GM18873 (cell line): ENCODE results near the gene EI24.
A peak's percentile ranks its signal among the peaks of the same experiment; 100 is the strongest.
"Not testable (repeated sequence)": the region's sequence is repeated elsewhere in the genome, so short reads cannot be mapped to it uniquely, and the experiment has no call there.

Experiments used
- ATAC-seq: cut with Tn5 transposase; IDR thresholded peaks from one replicate; pipeline ENCODE4 v1.9.1; 2021; ENCODE audit warnings: mild to moderate bottlenecking, moderate library complexity, moderate number of reproducible peaks; ENCODE audit not compliant: unreplicated experiment, low FRiP score

Gene EI24

DNA sequence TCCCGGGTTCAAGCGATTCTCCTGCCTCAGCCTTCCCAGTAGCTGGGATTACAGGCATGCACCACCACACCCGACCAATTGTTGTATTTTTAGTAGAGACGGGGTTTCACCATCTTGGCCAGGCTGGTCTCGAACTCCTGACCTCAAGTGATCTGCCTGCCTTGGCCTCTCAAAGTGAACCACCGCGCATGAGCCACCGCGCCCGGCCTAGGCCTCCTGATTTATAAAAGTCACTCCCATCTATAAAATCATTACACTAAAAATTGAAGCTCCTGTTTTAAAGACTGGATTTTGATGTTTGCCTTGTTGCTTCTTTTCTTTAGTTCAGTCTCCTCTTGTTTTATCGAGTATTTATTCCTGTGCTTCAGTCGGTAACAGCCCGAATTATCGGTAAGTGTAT lies 7.9 kb downstream of the EI24 start:
- not testable (repeated sequence) for ATAC-seq

DNA sequence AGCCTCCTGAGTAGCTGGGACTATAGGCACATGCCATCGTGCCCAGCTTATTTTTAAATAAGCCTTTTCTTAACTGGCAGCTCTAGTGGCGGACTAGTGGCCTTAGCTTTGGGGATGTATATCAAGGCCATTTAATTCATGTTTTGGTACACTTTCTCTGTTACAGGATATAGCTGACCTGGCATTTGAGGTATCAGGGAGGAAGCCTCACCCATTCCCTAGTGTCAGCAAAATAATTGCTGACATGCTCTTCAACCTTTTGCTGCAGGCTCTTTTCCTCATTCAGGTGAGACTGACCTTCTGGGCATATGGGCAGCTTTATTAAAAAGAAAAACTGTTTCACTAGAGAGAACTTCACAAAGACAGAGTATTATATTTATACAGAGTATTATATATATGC lies 9.5 kb downstream of the EI24 start:
- ATAC-seq = no peak

DNA sequence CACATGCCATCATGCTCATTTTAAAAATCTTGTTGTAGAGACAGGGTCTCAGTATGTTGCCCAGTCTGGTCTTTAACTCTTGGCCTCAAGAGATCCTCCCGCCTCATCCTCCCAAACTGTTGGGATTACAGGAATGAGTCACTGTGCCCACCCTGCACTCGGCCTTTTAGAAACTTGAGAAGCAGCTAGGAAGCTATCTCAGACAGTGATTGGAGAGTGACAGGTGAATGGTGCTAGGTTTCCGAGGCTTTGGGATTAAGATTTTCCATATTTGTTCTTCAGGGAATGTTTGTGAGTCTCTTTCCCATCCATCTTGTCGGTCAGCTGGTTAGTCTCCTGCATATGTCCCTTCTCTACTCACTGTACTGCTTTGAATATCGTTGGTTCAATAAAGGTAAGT lies 10.5 kb downstream of the EI24 start:
- no peak for ATAC-seq

GRCh38 chr11:125583496-125583895 lies 14.2 kb downstream of the EI24 start:
- ATAC-seq = no peak

- ATAC-seq = no peak
Measured at GRCh38 chr11:125585487-125585886, 16.2 kb downstream of the EI24 start.

DNA sequence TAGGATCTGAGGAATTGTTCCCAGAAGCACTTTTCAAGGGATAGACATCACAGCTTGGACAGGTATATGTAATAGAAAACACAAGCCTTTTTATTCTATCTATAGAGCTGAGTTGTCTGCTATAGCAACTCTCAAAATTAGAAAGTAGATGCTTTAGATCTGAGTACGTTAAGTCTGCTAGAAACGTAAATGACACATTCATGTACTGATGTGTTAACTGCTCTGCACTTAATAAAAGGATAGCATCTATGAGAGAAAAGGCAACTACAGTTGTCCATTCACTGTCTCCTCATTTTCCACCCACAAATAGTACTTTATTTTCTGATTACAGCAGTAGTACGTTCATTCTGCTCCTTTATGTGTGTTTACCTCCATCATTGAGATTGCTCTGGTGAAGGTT lies 17.3 kb downstream of the EI24 start:
- ATAC-seq = no peak

DNA sequence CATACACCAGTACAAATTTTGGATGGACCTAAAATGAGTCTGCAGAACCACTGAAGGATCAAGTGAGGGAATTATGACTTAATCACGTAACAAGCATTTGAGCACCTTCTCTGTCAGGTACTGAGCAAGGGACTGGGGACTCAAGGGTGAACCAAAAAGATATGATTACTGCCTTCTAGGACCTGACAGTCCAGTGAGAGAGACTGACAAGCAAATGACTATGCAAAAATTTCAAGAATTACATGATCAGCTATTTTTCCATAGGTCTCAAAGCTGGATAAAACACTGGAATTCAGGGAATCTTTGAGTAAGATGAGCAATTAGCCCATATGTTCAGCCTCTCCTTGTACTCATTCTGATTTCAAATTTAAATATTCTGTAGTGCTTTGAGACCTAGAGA lies 18.2 kb downstream of the EI24 start:
- ATAC-seq = no peak

DNA sequence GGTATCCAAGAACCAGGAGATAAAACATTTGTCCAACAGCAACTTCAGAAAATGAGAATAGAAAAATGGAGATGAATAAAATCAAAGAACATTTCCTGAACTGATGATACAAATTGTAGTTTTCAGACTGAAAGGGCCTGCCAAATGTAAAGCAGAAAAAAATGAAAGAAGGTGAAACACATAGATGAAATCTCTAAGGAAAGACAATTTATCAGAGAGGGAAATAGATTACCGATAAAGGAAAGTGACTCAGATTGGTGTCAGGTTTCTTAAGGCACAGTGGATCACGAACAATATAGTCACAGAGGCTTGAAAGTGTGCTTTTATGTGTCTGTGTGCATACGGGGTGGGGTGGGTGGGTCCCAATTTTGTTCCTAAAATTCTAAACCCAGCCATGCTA lies 19.2 kb downstream of the EI24 start:
- ATAC-seq = no peak

DNA sequence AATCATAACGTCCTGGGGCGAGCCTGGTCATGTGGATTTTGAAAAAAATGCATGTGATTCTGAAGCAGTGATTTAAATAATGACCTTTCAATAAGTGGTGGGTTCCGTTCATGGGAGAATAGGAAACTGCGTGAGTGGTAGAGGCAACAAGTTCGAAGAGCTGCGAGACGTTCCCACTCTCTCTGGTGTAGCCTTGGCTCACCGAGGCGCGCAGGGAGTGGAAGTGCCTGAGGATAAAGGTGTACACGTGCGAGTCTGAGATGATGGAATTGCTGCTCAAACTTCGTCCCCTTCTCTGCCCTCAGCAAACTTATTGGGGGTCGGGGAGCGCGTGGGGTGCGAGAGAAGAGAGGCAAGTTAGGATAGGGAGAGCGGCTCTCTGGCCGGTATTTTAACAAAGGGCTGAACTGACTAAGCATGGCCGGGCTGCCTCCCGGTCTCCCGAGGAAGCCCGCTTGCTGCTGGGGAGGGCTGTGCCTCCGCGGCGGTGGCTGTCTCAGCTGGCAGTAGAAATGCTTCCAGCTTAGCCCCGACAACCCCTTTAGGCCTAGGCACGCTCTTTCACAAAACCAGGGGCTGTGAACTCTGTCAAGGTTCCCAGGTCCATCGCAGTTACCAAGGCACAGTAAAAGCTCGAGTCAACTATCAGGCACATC lies 22.5 kb downstream of the EI24 start:
- peak; percentile 6 for ATAC-seq

GRCh38 chr11:125592305-125593113 lies 23.2 kb downstream of the EI24 start, which contains the start of gene STT3A:
STT3A (plus strand) TSS chr11:125592852; CDS start chr11:125595916, 3,064 bp downstream.
- ATAC-seq = peak; percentile 99

- ATAC-seq = no peak
Measured at GRCh38 chr11:125593114-125593820, 24.0 kb downstream of the EI24 start.

DNA sequence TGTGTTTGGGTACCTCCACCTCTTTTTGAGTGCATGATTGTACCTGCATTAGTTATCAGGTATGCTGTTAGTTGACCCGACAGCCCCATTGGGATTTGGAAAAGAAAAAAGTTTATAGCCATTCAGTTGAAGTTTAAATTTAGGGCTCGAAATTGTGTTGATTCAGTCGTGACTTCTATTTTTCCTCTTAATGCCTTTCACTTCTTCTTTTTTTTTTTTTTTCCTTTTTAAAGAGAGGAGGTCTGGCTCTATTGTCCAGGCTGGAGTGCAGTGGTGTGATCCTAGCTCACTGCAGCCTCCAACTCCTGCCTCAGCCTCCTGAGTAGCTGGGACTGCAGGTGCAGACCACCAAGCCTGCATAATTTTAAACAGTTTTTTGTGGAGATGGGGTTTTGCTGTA lies 25.7 kb downstream of the EI24 start:
- ATAC-seq = no peak

DNA sequence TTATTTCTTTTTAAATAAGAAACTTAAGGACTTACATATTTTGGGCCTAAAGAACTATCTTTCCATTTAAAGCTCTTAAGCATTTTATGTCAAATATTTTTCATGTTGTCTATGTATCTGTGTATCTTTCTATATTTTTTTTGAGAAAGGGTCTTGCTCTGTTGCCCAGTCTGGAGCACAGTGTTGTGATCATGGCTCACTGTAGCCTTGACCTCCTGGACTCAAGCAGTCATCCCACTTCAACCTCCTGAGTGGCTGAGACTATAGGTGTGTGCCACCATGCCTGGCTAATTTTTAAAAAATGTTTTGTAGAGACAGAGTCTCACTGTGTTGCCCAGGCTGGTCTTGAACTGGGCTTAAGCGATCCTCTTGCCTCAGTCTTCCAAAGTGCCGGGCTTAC lies 31.4 kb downstream of the EI24 start:
- ATAC-seq = no peak

DNA sequence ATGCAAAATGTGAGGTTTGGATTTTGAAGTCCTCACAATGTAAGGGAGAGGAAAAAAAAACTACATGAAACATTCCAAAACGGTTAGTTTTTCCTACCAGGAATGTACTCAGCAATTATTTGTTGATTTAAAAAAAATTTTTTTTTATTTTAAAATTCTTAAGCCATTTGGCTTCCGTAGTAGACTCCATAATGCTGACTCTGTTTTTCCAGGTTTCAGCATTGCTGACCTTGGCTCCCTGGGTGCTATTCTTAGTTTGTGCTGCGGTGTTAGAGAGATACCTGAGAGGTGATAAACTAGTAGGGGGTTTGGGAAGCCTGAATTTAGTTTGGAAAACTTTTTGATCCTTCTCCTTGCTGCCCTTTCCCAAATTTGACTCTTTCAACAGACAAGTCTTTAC lies 33.9 kb downstream of the EI24 start:
- ATAC-seq = no peak

- ATAC-seq = no peak
Measured at GRCh38 chr11:125605417-125605816, 36.1 kb downstream of the EI24 start.

DNA sequence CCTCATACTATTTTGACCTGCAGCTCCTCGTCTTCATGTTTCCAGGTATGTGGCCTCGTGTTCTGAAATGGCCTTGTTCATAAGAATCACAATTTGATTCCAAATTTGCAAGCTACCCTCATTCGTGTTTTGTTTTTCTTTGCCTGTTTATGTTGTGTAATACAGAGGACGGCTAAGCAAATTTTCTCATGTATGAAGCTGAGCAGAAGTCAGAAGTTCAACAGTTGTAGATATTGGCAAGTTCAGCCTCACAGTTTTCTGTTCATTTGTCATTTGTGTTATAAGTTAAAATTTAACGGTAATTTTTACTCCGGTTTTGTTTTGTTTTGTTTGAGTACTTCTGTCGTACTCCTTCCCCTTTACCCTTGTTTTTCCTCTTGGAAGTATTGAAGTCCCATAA lies 40.3 kb downstream of the EI24 start:
- ATAC-seq = no peak

- no peak for ATAC-seq
Measured at GRCh38 chr11:125618383-125618782, 49.1 kb downstream of the EI24 start.

- no peak for ATAC-seq
Measured at GRCh38 chr11:125621995-125622394, 52.7 kb downstream of the EI24 start.

- no peak for ATAC-seq
Measured at GRCh38 chr11:125623064-125623463, 53.8 kb downstream of the EI24 start.

- no peak for ATAC-seq
Measured at GRCh38 chr11:125624756-125625213, 55.5 kb downstream of the EI24 start, which contains the start of gene CHEK1. CHEK1 (plus strand) TSS chr11:125625163; CDS start chr11:125626769, 1,606 bp downstream.

- no peak for ATAC-seq
Measured at GRCh38 chr11:125625225-125625629, 56.0 kb downstream of the EI24 start.
